Gastrocnemius medialis (tissue), 4 donors: Measurements from ENCODE around the gene EHBP1L1. TPM values are rescaled to one million over a fixed set of nuclear protein-coding genes. Genes with fewer than 3 reads are reported as not detected.

Experiments used
- ATAC-seq, 2 donors: fragments of 150-250 bp; one replicate each; pipeline ENCODE4 v1.9.1; 2016
- DNase-seq, 2 donors: peaks; one replicate each; pipeline ENCODE4 v3.0.0-alpha.2; 2019
- H3K27ac ChIP-seq, 4 donors: fragments of 200-600 bp; sonication (generic); 1 replicate in 1 of 4; 2 replicates in 3 of 4; pipeline ENCODE4 v1.5.1; 2016 to 2018; ENCODE audit warnings: mild to moderate bottlenecking in 2 of 4, moderate library complexity in 1 of 4
- H3K27me3 ChIP-seq, 3 donors: fragments of 200-600 bp; sonication (generic) in 2 of 3; 1 replicate in 1 of 3; 2 replicates in 2 of 3; pipeline versions ENCODE4 v1.5.1 to v1.6.0; 2016 to 2019; ENCODE audit warnings: mild to moderate bottlenecking in 1 of 3, moderate library complexity in 1 of 3
- H3K36me3 ChIP-seq, 2 donors: fragments of 200-600 bp; sonication (generic) in 1 of 2; one replicate each; pipeline ENCODE4 v1.5.1; 2017 to 2018
- H3K4me1 ChIP-seq, 2 donors: fragments of 200-600 bp; sonication (generic) in 1 of 2; one replicate each; pipeline ENCODE4 v1.5.1; 2016 to 2017; ENCODE audit warnings: mild to moderate bottlenecking in 2 of 2
- H3K4me3 ChIP-seq, 4 donors: fragments of 200-600 bp; sonication (generic) in 3 of 4; 1 replicate in 1 of 4; 2 replicates in 3 of 4; pipeline ENCODE4 v1.5.1; 2016 to 2019; ENCODE audit warnings: mild to moderate bottlenecking in 2 of 4
- H3K9me3 ChIP-seq, 3 donors: fragments of 200-600 bp; sonication (generic) in 2 of 3; 1 replicate in 1 of 3; 2 replicates in 2 of 3; pipeline ENCODE4 v1.5.1; 2016 to 2019
- CTCF ChIP-seq, 5 experiments: fragments of 450-650 bp in 3 of 5; fragments of 200-600 bp in 2 of 5; sonication (generic) in 2 of 5; IDR thresholded peaks in 4 of 5; conservative IDR thresholded peaks in 1 of 5; 1 replicate in 4 of 5; 2 replicates in 1 of 5; pipeline ENCODE4 v1.5.1; 2016 to 2019; ENCODE audit warnings: antibody characterized with exemption in 5 of 5, mild to moderate bottlenecking in 3 of 5, moderate library complexity in 3 of 5
- POLR2A ChIP-seq, 2 donors: fragments of 450-650 bp; IDR thresholded peaks; one replicate each; pipeline ENCODE4 v1.6.1; 2017; ENCODE audit warnings: antibody characterized with exemption in 2 of 2, mild to moderate bottlenecking in 2 of 2, moderate library complexity in 2 of 2
- in situ Hi-C, 4 donors: fragments of 200-750 bp; cut with MboI; loops; one replicate each; pipeline versions ENCODE4 v1.15.0 to v1.8.0; 2017; ENCODE audit warnings: low sequenced_read_pairs in 4 of 4
- intact Hi-C: fragments of 100-400 bp; cut with DNase I; formaldehyde crosslinking; loops from one replicate; pipeline ENCODE4 v1.15.1; 2023; ENCODE audit warnings: low total_unique reads
- total RNA-seq, 4 donors: library from RNA; depleted of rRNA; stranded (reverse); fragments of >200 nt; gene quantifications; one replicate each; pipeline versions ENCODE4 v1.1.0 to v1.2.3, GENCODE V29; 2016

The EHBP1L1 gene
- total RNA-seq, 4 donors from 2014 or later, result 191 to 374 (median 250) TPM

GRCh38 chr11:65589444-65590239, 13.8 kb downstream of the EHBP1L1 start:
- H3K9me3 ChIP-seq, result no peaks in the 10 kb centered on the region
- intact Hi-C loops, result no loop called here
- DNase-seq, result no peak
- H3K4me3 ChIP-seq, result no peak overlapping the region
- H3K27me3 ChIP-seq, result no peaks in the 10 kb centered on the region
- in situ Hi-C loops, result no loop called here
- H3K27ac ChIP-seq, result peak overlapping the region; percentile 91 to 99 (median 98)
- H3K36me3 ChIP-seq, result peaks cover 0 to 43% of the 10 kb centered on the region in 2 donors
- peaks cover 71 to 77% of the 10 kb centered on the region in 2 donors for H3K4me1 ChIP-seq
- TF ChIP-seq CTCF (IDR thresholded peaks at IDR 0.05 in 4 of 5, conservative IDR thresholded peaks at IDR 0.05 in 1 of 5) (no peak), POLR2A (IDR thresholded peaks at IDR 0.05) (no peak)
- ATAC-seq, result no peak

- DNase-seq (peak; percentile 53 to 76), ATAC-seq (no peak)
- H3K27me3 ChIP-seq, result no peaks in the 10 kb centered on the region
- no peak overlapping the region for H3K4me3 ChIP-seq
- no peak for TF ChIP-seq CTCF (IDR thresholded peaks at IDR 0.05 in 4 of 5, conservative IDR thresholded peaks at IDR 0.05 in 1 of 5)
- no peak for TF ChIP-seq POLR2A (IDR thresholded peaks at IDR 0.05)
- peaks cover 71 to 81% of the 10 kb centered on the region in 2 donors for H3K4me1 ChIP-seq
- in situ Hi-C loops (no loop called here), intact Hi-C loops (no loop called here)
- peaks cover 0 to 41% of the 10 kb centered on the region in 2 donors for H3K36me3 ChIP-seq
- H3K9me3 ChIP-seq, result no peaks in the 10 kb centered on the region
- peak overlapping the region; percentile 91 to 99 (median 98) for H3K27ac ChIP-seq
These were observed 14.4 kb downstream of the EHBP1L1 start for GRCh38 chr11:65590240-65590738.

GRCh38 chr11:65591939-65592857, 16.3 kb downstream of the EHBP1L1 start:
- DNase-seq (no peak), ATAC-seq (no peak)
- Histone ChIP-seq H3K9me3 (no peaks in the 10 kb centered on the region), H3K36me3 (peaks cover 0 to 30% of the 10 kb centered on the region in 2 donors), H3K4me1 (peaks cover 53 to 68% of the 10 kb centered on the region in 2 donors), H3K27ac (peak overlapping the region; percentile 91 to 99 (median 98)), H3K27me3 (no peaks in the 10 kb centered on the region), H3K4me3 (peak overlapping the region in 2 of 4 donors; percentile 12 to 24)
- TF ChIP-seq POLR2A (IDR thresholded peaks at IDR 0.05) (no peak), CTCF (IDR thresholded peaks at IDR 0.05 in 4 of 5, conservative IDR thresholded peaks at IDR 0.05 in 1 of 5) (peak in 1 of 5 experiments; percentile 30)
- in situ Hi-C loops, result no loop called here
- intact Hi-C loops, result no loop called here

GRCh38 chr11:65592858-65593517, 17.1 kb downstream of the EHBP1L1 start:
- H3K36me3 ChIP-seq, result peaks cover 0 to 36% of the 10 kb centered on the region in 2 donors
- TF ChIP-seq CTCF (IDR thresholded peaks at IDR 0.05 in 4 of 5, conservative IDR thresholded peaks at IDR 0.05 in 1 of 5) (no peak), POLR2A (IDR thresholded peaks at IDR 0.05) (no peak)
- no peaks in the 10 kb centered on the region for H3K27me3 ChIP-seq
- intact Hi-C loops (loop anchor here (1.0 kb wide), 2 partner anchors 19 to 53 kb away; no protein-coding TSS in a partner anchor), in situ Hi-C loops (no loop called here)
- no peak for DNase-seq
- no peaks in the 10 kb centered on the region for H3K9me3 ChIP-seq
- ATAC-seq, result peak in 1 of 2 donors; percentile 3
- no peak overlapping the region for H3K4me3 ChIP-seq
- H3K27ac ChIP-seq, result peak overlapping the region; percentile 91 to 99 (median 98)
- H3K4me1 ChIP-seq, result peaks cover 45 to 60% of the 10 kb centered on the region in 2 donors
